Lower lobe of right lung (tissue), 2 donors: ENCODE data around the gene RPN1. TPM values are rescaled to one million over a fixed set of nuclear protein-coding genes. Genes with fewer than 3 reads are reported as not detected.

ENCODE experiments used
- ATAC-seq, 2 donors: fragments of 200-7000 bp; cut with Tn5 transposase; one replicate each; pipeline ENCODE4 v1.9.1; 2020 to 2022; ENCODE audit warnings: mild to moderate bottlenecking in 2 of 2, moderate library complexity in 2 of 2
- DNase-seq: peaks from one replicate; pipeline ENCODE4 v3.0.0-alpha.2; 2020
- H3K27ac ChIP-seq: fragments of 200-600 bp; one replicate; pipeline ENCODE4 v1.8.0; 2022
- H3K27me3 ChIP-seq: fragments of 200-600 bp; one replicate; pipeline ENCODE4 v1.8.0; 2022; ENCODE audit warnings: low read depth
- H3K36me3 ChIP-seq: fragments of 200-600 bp; one replicate; pipeline ENCODE4 v1.8.0; 2022; ENCODE audit warnings: mild to moderate bottlenecking
- H3K4me1 ChIP-seq: fragments of 200-600 bp; one replicate; pipeline ENCODE4 v1.8.0; 2022
- H3K4me3 ChIP-seq: fragments of 200-600 bp; one replicate; pipeline ENCODE4 v1.8.0; 2022; ENCODE audit warnings: mild to moderate bottlenecking
- H3K9me3 ChIP-seq: fragments of 200-600 bp; one replicate; pipeline ENCODE4 v1.8.0; 2022
- CTCF ChIP-seq: fragments of 200-600 bp; IDR thresholded peaks from one replicate; pipeline ENCODE4 v1.8.0; 2022; ENCODE audit warnings: antibody characterized with exemption, mild to moderate bottlenecking
- intact Hi-C: fragments of 100-400 bp; cut with DNase I; formaldehyde crosslinking; loops from one replicate; pipeline ENCODE4 v1.11.0; 2022
- total RNA-seq: library from RNA; stranded (reverse); fragmentation: NEBNext Ultra II Directional; extraction: Animal tissue kit (Norgen Biotek cat#: 25700); gene quantifications from one replicate; pipeline ENCODE4 v1.2.1, GENCODE V29; 2021
- donor health status: DM: no; HTN: yes; CAD: no; lungs with severe emphysema.

Gene RPN1
- total RNA-seq, 1 donor from 2014 or later, result 198 TPM

- no peak for TF ChIP-seq CTCF
- intact Hi-C loops, result no loop called here
- Histone ChIP-seq H3K4me3 (no peak overlapping the region), H3K36me3 (no peaks in the 10 kb centered on the region), H3K27ac (no peak overlapping the region), H3K4me1 (peaks cover 14% of the 10 kb centered on the region), H3K27me3 (no peaks in the 10 kb centered on the region), H3K9me3 (no peaks in the 10 kb centered on the region)
- ATAC-seq (no peak), DNase-seq (peak; percentile 4)
Measured at GRCh38 chr3:128686465-128686864, 35.8 kb upstream of the RPN1 start.

- H3K9me3 ChIP-seq, result no peaks in the 10 kb centered on the region
- intact Hi-C loops, result loop anchor here (5.0 kb wide), 1 partner anchor 112 kb away; no protein-coding TSS in a partner anchor
- no peak overlapping the region for H3K4me3 ChIP-seq
- no peak overlapping the region for H3K27ac ChIP-seq
- no peaks in the 10 kb centered on the region for H3K36me3 ChIP-seq
- no peak for DNase-seq
- no peak for ATAC-seq
- peaks cover 17% of the 10 kb centered on the region for H3K4me1 ChIP-seq
- no peaks in the 10 kb centered on the region for H3K27me3 ChIP-seq
- no peak for TF ChIP-seq CTCF
Measured at GRCh38 chr3:128684986-128685726, 34.5 kb upstream of the RPN1 start.

GRCh38 chr3:128683957-128684356, 33.3 kb upstream of the RPN1 start:
- H3K4me3 ChIP-seq, result no peak overlapping the region
- H3K9me3 ChIP-seq, result no peaks in the 10 kb centered on the region
- H3K4me1 ChIP-seq, result peaks cover 25% of the 10 kb centered on the region
- ATAC-seq, result no peak
- intact Hi-C loops, result loop anchor here (5.0 kb wide), 1 partner anchor 113 kb away; no protein-coding TSS in a partner anchor
- H3K27ac ChIP-seq, result no peak overlapping the region
- H3K36me3 ChIP-seq, result no peaks in the 10 kb centered on the region
- H3K27me3 ChIP-seq, result no peaks in the 10 kb centered on the region
- no peak for TF ChIP-seq CTCF
- DNase-seq, result peak; percentile 32

- intact Hi-C loops, result loop anchor here (5.0 kb wide), 1 partner anchor 116 kb away; no protein-coding TSS in a partner anchor
- TF ChIP-seq CTCF, result no peak
- H3K27me3 ChIP-seq, result no peaks in the 10 kb centered on the region
- H3K36me3 ChIP-seq, result no peaks in the 10 kb centered on the region
- no peaks in the 10 kb centered on the region for H3K9me3 ChIP-seq
- ATAC-seq (no peak), DNase-seq (no peak)
- peak overlapping the region; percentile 95 for H3K27ac ChIP-seq
- peak overlapping the region; percentile 65 for H3K4me3 ChIP-seq
- H3K4me1 ChIP-seq, result peaks cover 25% of the 10 kb centered on the region
Measured at GRCh38 chr3:128681369-128681829, 30.8 kb upstream of the RPN1 start.

GRCh38 chr3:128680603-128681368, 30.2 kb upstream of the RPN1 start:
- Histone ChIP-seq H3K27ac (peak overlapping the region; percentile 95), H3K4me1 (peaks cover 25% of the 10 kb centered on the region), H3K4me3 (peak overlapping the region; percentile 65), H3K36me3 (no peaks in the 10 kb centered on the region), H3K9me3 (no peaks in the 10 kb centered on the region), H3K27me3 (no peaks in the 10 kb centered on the region)
- intact Hi-C loops, result loop anchor here (5.0 kb wide), 1 partner anchor 117 kb away; no protein-coding TSS in a partner anchor
- peak; percentile 95 for TF ChIP-seq CTCF
- peak; percentile 100 for DNase-seq
- peak; percentile 99 for ATAC-seq
